Stimulated activated effector memory CD8-positive, alpha-beta T cell treated with anti-CD3 and anti-CD28 coated beads, Interleukin-12 subunit alpha, Interleukin-12 subunit beta, amount 100 ng/mL, for 72 hours (primary cell): ENCODE results near the gene CXorf49.
A peak's percentile ranks its signal among the peaks of the same experiment; 100 is the strongest.
"Not testable (repeated sequence)": the region's sequence is repeated elsewhere in the genome, so short reads cannot be mapped to it uniquely, and the experiment has no call there.

Experiments
- ATAC-seq: fragments of 150-1000 bp; cut with Tn5 transposase; 2 replicates; pipeline ENCODE4 v1.10.0; 2021
- DNase-seq, 2 donors: peaks; one replicate each; pipeline ENCODE4 v3.0.0; 2021 to 2022; ENCODE audit warnings: low spot score in 2 of 2
- H3K27ac Mint-ChIP-seq: one replicate; pipeline ENCODE4 v1.8.0; 2022; ENCODE audit warnings: mild to moderate bottlenecking, mixed read lengths
- H3K36me3 Mint-ChIP-seq: one replicate; pipeline ENCODE4 v1.8.0; 2022; ENCODE audit warnings: mild to moderate bottlenecking, mixed read lengths
- H3K4me1 Mint-ChIP-seq: one replicate; pipeline ENCODE4 v1.8.0; 2022; ENCODE audit warnings: mixed read lengths
- H3K4me3 Mint-ChIP-seq: one replicate; pipeline ENCODE4 v1.8.0; 2022; ENCODE audit warnings: mild to moderate bottlenecking, mixed read lengths
- H3K9me3 Mint-ChIP-seq: one replicate; pipeline ENCODE4 v1.8.0; 2022; ENCODE audit warnings: mixed read lengths

The CXorf49 gene

DNA sequence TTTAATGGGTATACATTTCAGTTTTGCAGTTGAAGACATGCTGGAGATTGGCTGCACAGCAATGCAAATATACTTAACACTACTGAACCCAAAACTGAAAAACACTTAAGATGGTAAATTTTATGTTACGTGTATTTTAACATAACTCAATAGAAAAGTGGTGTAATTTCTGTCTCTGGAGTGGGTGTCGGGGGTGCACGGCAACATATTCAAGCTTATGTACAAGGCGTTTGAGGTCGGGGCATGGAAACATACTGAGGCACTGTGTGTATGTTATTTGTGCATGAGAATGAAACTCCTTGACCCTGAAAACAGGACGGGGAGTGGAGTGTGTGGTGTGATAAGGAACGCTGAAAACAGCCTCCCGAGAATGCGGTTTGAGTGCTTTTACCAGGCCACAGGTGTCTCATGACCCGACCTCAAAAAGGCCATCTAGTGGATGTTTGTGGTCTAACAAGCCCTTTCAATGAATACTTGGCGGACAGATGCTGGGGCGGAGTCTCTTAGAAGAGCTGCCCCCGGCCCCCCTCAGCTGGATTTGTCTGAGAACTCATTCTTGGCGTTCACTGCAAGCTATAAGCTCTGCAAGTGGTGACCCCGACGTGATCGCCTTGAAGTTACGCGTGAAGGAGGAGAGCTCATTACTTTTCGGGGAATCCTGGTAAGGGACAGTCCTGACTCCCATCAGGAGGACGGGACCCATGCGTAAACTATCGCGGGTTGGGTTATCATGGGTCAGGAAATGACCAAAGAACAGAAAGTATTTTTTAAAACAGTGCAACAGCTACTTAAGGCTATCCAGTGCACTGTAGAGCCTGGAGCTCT is 21.2 kb downstream of the CXorf49 start:
- not testable (repeated sequence) for H3K9me3 Mint-ChIP-seq, H3K4me3 Mint-ChIP-seq, H3K4me1 Mint-ChIP-seq, H3K27ac Mint-ChIP-seq, H3K36me3 Mint-ChIP-seq, DNase-seq
- ATAC-seq = peak; percentile 70

GRCh38 chrX:71679575-71680207 is 38.4 kb downstream of the CXorf49 start:
- ATAC-seq (no peak), DNase-seq (peak in 1 of 2 donors; percentile 32)
- H3K27ac Mint-ChIP-seq = no peak overlapping the region
- no peaks in the 10 kb centered on the region for H3K4me1 Mint-ChIP-seq
- no peaks in the 10 kb centered on the region for H3K36me3 Mint-ChIP-seq
- no peaks in the 10 kb centered on the region for H3K9me3 Mint-ChIP-seq
- H3K4me3 Mint-ChIP-seq = no peak overlapping the region

DNA sequence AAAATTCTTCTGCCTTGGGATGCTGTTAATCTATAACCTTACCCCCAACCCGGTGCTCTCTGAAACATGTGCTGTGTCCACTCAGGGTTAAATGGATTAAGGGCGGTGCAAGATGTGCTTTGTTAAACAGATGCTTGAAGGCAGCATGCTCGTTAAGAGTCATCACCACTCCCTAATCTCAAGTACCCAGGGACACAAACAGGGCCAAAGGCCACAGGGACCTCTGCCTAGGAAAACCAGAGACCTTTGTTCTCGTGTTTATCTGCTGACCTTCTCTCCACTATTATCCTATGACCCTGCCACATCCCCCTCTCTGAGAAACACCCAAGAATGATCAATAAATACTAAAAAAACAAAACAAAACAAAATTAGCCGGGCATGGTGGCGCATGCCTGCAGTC is 40.9 kb downstream of the CXorf49 start:
- H3K36me3 Mint-ChIP-seq, H3K4me1 Mint-ChIP-seq, ATAC-seq, DNase-seq, H3K27ac Mint-ChIP-seq, H3K9me3 Mint-ChIP-seq, H3K4me3 Mint-ChIP-seq: not testable (repeated sequence)

DNA sequence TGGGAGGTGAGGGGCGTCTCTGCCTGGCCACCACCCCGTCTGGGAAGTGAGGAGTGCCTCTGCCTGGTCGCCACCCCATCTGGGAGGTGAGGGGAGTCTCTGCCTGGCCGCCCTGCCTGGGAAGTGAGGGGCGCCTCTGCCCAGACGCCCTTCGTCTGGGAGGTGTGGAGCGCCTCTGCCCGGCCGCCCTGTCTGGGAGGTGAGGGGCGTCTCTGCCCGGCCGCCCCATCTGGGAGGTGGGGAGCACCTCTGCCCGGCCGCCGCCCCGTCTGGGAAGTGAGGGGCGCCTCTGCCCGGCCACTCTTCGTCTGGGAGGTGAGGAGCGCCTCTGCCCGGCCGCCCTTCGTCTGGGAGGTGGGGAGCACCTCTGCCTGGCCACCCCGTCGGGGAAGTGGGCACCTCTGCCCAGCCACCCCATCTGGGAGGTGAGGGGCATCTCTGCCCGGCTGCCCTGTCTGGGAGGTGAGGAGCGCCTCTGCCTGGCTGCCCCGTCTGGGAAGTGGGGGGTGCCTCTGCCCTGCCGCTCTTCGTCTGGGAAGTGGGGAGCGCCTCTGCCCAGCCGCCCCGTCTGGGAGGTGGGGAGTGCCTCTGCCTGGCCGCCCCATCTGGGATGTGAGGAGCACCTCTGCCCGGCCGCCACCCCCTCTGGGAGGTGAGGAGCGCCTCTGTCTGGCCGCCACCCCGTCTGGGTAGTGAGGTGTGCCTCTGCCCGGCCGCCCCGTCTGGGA is 41.9 kb downstream of the CXorf49 start:
- not testable (repeated sequence) for H3K4me1 Mint-ChIP-seq, H3K4me3 Mint-ChIP-seq, DNase-seq, H3K9me3 Mint-ChIP-seq, H3K36me3 Mint-ChIP-seq, ATAC-seq, H3K27ac Mint-ChIP-seq

DNA sequence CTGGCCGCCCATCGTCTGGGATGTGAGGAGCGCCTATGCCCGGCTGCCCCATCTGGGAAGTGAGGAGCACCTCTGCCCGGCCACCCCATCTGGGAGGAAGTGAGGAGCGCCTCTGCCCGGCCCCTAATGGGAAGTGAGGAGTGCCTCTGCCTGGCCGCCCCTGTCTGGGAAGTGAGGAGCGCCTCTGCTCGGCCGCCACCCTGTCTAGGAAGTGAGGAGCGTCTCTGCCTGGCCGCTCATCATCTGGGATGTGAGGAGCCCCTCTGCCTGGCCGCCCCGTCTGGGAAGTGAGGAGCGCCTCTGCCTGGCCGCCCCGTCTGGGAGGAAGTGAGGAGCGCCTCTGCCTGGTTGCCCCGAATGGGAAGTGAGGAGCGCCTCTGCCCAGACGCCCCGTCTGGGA is 42.4 kb downstream of the CXorf49 start:
- not testable (repeated sequence) for H3K27ac Mint-ChIP-seq, ATAC-seq, H3K36me3 Mint-ChIP-seq, H3K9me3 Mint-ChIP-seq, H3K4me3 Mint-ChIP-seq
- peaks cover 15% of the 10 kb centered on the region for H3K4me1 Mint-ChIP-seq
- peak in 1 of 2 donors; percentile 18 for DNase-seq

GRCh38 chrX:71671938-71672337 is 46.1 kb downstream of the CXorf49 start:
- Mint-ChIP-seq H3K27ac (peak overlapping the region; percentile 51), H3K4me1 (peaks cover 21% of the 10 kb centered on the region), H3K9me3 (no peaks in the 10 kb centered on the region), H3K36me3 (no peaks in the 10 kb centered on the region), H3K4me3 (no peak overlapping the region)
- DNase-seq (peak in 1 of 2 donors; percentile 20), ATAC-seq (no peak)

DNA sequence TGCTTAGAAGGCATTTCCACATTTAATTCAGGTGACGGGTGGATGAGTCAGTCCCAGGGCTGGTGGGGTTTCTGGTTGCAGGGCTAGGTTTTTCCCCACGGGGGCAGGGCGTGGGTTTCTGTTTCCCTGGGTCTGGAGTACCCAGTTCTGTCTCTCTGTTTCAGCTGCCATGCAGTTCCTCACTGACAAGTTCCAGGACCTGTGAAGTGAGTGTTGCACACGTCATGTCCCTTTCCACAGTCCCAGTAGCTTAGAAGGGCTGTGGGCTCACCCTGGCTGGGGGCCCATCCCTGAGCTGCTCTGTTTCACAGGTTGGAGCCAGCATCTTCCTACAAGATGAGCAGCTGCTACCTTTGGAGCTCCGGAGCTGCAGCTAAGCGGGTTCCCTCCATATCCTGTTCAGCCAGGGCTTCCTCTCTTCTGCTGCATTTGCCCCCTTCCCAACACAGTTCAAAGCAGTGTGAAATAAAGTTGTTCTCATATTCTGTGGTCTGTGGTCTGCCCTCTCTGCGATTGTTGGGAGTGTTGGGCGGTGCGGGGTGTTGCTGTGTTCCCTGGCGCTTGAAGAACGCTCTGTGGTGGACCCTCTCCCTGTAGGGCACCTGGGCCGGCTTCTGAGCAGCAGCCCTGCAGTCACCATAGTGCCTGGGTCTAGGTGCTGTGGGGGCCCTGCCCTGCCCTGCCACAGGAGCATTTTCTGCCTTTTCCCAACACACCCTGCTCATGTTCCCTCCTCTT is 46.9 kb downstream of the CXorf49 start:
- Mint-ChIP-seq H3K9me3 (no peaks in the 10 kb centered on the region), H3K36me3 (no peaks in the 10 kb centered on the region), H3K27ac (peak overlapping the region; percentile 51), H3K4me1 (peaks cover 21% of the 10 kb centered on the region), H3K4me3 (peak overlapping the region; percentile 38)
- ATAC-seq (peak; percentile 75), DNase-seq (peak in 1 of 2 donors; percentile 54)

GRCh38 chrX:71669947-71670346 is 48.1 kb downstream of the CXorf49 start:
- DNase-seq = peak in 1 of 2 donors; percentile 50
- H3K4me1 Mint-ChIP-seq = peaks cover 21% of the 10 kb centered on the region
- H3K4me3 Mint-ChIP-seq = not testable (repeated sequence)

GRCh38 chrX:71669492-71669891 is 48.6 kb downstream of the CXorf49 start:
- DNase-seq (peak in 1 of 2 donors; percentile 18), ATAC-seq (no peak)
- H3K4me1 Mint-ChIP-seq = peaks cover 21% of the 10 kb centered on the region
- no peaks in the 10 kb centered on the region for H3K36me3 Mint-ChIP-seq
- H3K4me3 Mint-ChIP-seq = no peak overlapping the region
- no peak overlapping the region for H3K27ac Mint-ChIP-seq
- H3K9me3 Mint-ChIP-seq = no peaks in the 10 kb centered on the region

More at GRCh38 chrX:71669947-71670346, 48.1 kb downstream of the CXorf49 start:
- not testable (repeated sequence) for H3K9me3 Mint-ChIP-seq, H3K27ac Mint-ChIP-seq, H3K36me3 Mint-ChIP-seq
- ATAC-seq = peak; percentile 63

DNA sequence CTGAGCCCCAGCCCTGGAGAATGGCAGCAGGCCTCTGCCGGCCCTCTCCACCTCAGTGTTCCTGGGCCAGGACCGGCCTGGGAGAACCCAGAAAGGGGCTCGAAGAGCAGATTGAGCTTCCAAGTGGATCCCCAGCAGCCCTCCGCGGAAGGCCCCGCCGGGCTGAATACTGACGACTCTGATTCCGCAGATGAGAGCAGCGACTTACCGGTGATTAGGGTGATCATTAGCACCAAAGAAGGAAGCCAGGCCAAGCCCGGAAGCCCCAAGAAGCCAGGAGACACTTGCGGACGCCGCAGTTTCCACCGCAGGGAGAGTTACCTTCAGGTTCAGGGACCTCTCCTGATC is 49.9 kb downstream of the CXorf49 start:
- H3K27ac Mint-ChIP-seq = no peak overlapping the region
- no peak overlapping the region for H3K4me3 Mint-ChIP-seq

DNA sequence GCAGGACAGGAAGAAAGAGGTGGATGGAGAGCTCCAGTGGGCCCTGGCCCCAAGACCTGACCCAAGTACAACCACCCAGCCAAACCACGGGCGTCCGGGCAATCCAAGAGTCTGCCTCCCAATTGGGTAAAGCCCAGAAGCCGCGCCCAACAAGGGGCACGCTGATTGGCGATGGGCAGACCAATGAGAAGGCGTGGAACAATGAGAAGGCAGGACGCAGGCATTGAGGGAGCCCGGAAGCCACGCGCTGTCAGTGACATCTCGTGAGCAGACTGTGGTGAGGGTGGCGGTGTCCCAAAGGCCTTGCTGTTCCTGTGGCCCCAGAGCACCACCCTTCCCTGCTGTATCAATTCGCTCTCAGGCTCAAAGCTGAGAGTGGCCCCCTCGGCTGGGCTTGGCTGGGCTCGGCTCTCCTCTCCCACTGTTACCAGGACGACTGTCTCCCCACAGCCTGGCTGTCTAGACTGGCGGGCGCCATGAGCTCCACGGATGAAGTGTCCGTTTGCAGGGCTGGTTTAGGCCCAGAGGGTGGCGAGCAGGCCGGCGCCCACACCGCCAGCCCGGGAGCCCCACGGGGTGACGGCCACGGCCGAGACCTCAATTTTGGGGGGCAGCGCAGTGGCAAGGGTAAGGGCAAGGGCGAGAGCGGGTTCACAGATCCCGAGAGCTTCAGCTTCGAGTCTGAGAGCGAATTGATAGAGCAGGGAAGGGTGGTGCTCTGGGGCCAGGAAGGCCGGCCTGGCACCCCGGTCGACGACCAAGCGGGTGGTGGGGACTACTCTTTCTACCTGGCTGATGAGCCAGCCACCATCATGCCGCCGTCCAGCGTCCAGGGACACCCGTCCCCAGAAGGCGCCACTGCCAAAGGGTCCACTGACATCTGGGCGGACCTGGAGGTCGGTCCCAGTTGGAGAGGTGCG is 50.5 kb downstream of the CXorf49 start, which contains the start of gene LOC101059915:
LOC101059915 (plus strand) TSS at position 219 of the 920 bp plus-strand sequence.
- no peak for DNase-seq
- Mint-ChIP-seq H3K36me3 (no peaks in the 10 kb centered on the region), H3K4me3 (no peak within 1 kb of the TSS)

More for the DNA sequence above, 49.9 kb downstream of the CXorf49 start:
- Mint-ChIP-seq H3K9me3 (no peaks in the 10 kb centered on the region), H3K4me1 (peaks cover 25% of the 10 kb centered on the region), H3K36me3 (no peaks in the 10 kb centered on the region)
- no peak for DNase-seq
- no peak for ATAC-seq

GRCh38 chrX:71666240-71667223 is 51.6 kb downstream of the CXorf49 start:
- ATAC-seq (no peak), DNase-seq (no peak)
- Mint-ChIP-seq H3K4me3 (no peak overlapping the region), H3K27ac (no peak overlapping the region), H3K4me1 (peaks cover 31% of the 10 kb centered on the region), H3K9me3 (no peaks in the 10 kb centered on the region), H3K36me3 (no peaks in the 10 kb centered on the region)

More for the DNA sequence above, 50.5 kb downstream of the CXorf49 start, which contains the start of gene LOC101059915:
- Mint-ChIP-seq H3K4me1 (peaks cover 31% of the 10 kb centered on the region), H3K9me3 (no peaks in the 10 kb centered on the region), H3K27ac (no peak within 1 kb of the TSS)
- ATAC-seq = no peak

- Mint-ChIP-seq H3K9me3 (no peaks in the 10 kb centered on the region), H3K4me1 (peaks cover 29% of the 10 kb centered on the region), H3K27ac (no peak overlapping the region), H3K4me3 (no peak overlapping the region), H3K36me3 (no peaks in the 10 kb centered on the region)
- ATAC-seq (no peak), DNase-seq (no peak)
Measured at GRCh38 chrX:71665747-71666146, 52.3 kb downstream of the CXorf49 start.
